ENCODE measurements around the gene ST3GAL3. TPM values are rescaled to one million over a fixed set of nuclear protein-coding genes. Genes with fewer than 3 reads are reported as not detected.

ST3GAL3 gene
- total and polyA plus RNA-seq, 2 donors (not counting 3 experiments of a cell fraction or from before 2014, with no cell fraction given), result 14.3 to 35.8 TPM

- H4K20me1 ChIP-seq (replicated peaks; ENCODE audit: control insufficient read depth, extremely low read depth, insufficient read depth, low read length), result peaks cover 4% of the 10 kb centered on the region
- CTCF ChIA-PET, result interaction anchor here (0.6 to 1.8 kb wide), 5 partner anchors 12 to 97 kb away, joined by 3 to 7 read pairs (median 3); partner anchors contain the start of gene ARTN
- TF ChIP-seq JUN (IDR thresholded peaks at IDR 0.05; ENCODE audit: borderline replicate concordance, insufficient read depth, insufficient read length, low read depth) (no peak), GATA2 (IDR thresholded peaks at IDR 0.05; ENCODE audit: insufficient read depth, insufficient read length, low read depth, low read length) (no peak), POLR2AphosphoS5 (IDR thresholded peaks at IDR 0.05; ENCODE audit: insufficient read depth, low read depth, low read length) (no peak), MYC (IDR thresholded peaks at IDR 0.05; ENCODE audit: low read depth, low read length) (no peak), POLR2A (IDR thresholded peaks at IDR 0.05; ENCODE audit: low read depth, low read length) (no peak), EZH2 (IDR thresholded peaks at IDR 0.05; ENCODE audit: borderline replicate concordance, low read depth, low read length, severe bottlenecking) (no peak), MAX (IDR thresholded peaks at IDR 0.05; ENCODE audit: insufficient read depth, insufficient read length) (no peak), FOS (IDR thresholded peaks at IDR 0.05; ENCODE audit: borderline replicate concordance, insufficient read depth, low read length) (no peak)
- TF ChIP-seq, protein P1, sequence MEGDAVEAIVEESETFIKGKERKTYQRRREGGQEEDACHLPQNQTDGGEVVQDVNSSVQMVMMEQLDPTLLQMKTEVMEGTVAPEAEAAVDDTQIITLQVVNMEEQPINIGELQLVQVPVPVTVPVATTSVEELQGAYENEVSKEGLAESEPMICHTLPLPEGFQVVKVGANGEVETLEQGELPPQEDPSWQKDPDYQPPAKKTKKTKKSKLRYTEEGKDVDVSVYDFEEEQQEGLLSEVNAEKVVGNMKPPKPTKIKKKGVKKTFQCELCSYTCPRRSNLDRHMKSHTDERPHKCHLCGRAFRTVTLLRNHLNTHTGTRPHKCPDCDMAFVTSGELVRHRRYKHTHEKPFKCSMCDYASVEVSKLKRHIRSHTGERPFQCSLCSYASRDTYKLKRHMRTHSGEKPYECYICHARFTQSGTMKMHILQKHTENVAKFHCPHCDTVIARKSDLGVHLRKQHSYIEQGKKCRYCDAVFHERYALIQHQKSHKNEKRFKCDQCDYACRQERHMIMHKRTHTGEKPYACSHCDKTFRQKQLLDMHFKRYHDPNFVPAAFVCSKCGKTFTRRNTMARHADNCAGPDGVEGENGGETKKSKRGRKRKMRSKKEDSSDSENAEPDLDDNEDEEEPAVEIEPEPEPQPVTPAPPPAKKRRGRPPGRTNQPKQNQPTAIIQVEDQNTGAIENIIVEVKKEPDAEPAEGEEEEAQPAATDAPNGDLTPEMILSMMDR (IDR thresholded peaks at IDR 0.05; ENCODE audit: extremely low read depth in 1 of 2, insufficient read depth in 1 of 2, low read depth in 1 of 2, low read length in 2 of 2), result no peak
- DNase-seq (ENCODE audit: low read depth, low spot score) (no peak), FAIRE-seq (peak; percentile 31)
- POLR2A ChIA-PET, result no interaction called here
- peaks cover 2 to 3% of the 10 kb centered on the region in 2 experiments for H3K36me3 ChIP-seq (ENCODE audit: control insufficient read depth in 2 of 2, extremely low read depth in 1 of 2, insufficient read depth in 2 of 2, low read length in 2 of 2)
- no peak overlapping the region for H3K27ac ChIP-seq (ENCODE audit: insufficient read depth, low read depth, low read length)
- dilution Hi-C loops (cut with MboI; ENCODE audit: extremely low pct_ligation_motif_present, low sequenced_read_pairs) (no loop called here), intact Hi-C loops (cut with micrococcal nuclease) (no loop called here)
- H3K9ac ChIP-seq (replicated peaks; ENCODE audit: extremely low read depth, insufficient read depth, low read length), result no peak overlapping the region
- H3K9me3 ChIP-seq (replicated peaks; ENCODE audit: control insufficient read depth, insufficient read depth, low read length), result no peaks in the 10 kb centered on the region
- H2AFZ ChIP-seq (ENCODE audit: low read depth, low read length), result no peak overlapping the region
- no peaks in the 10 kb centered on the region for H3K79me2 ChIP-seq (ENCODE audit: control insufficient read depth, insufficient read depth, low read length)
- H3K4me1 ChIP-seq (ENCODE audit: control insufficient read depth, extremely low read depth, insufficient read depth, low read length), result peaks cover 12% of the 10 kb centered on the region
- no TSS peak for BruUV-seq (replicated peaks)
- no peak overlapping the region for H3K4me2 ChIP-seq (ENCODE audit: insufficient read depth, low read length)
- H3K27me3 ChIP-seq (ENCODE audit: control insufficient read depth in 2 of 2, insufficient read depth in 2 of 2, low read length in 2 of 2), result no peaks in the 10 kb centered on the region
- no peaks in the 10 kb centered on the region for H3K9me1 ChIP-seq (replicated peaks; ENCODE audit: control insufficient read depth, extremely low read depth, insufficient read depth, low read length)
- no peak overlapping the region for H3K4me3 ChIP-seq (replicated peaks in 1 of 3; ENCODE audit: insufficient read depth in 1 of 3, low read depth in 1 of 3, low read length in 3 of 3)
Measured at GRCh38 chr1:43858324-43858723, 151.0 kb downstream of the ST3GAL3 start.
